DND-41 (cell line): Measurements from ENCODE around the gene CCDC154.

Experiments
- CTCF ChIP-seq: IDR thresholded peaks from 2 replicates; pipeline ENCODE4 v1.5.1; 2012; ENCODE audit warnings: borderline replicate concordance, low read length, moderate library complexity, mild to moderate bottlenecking; ENCODE audit not compliant: poor library complexity, severe bottlenecking; ENCODE audit errors: extremely low read depth
- EZH2 ChIP-seq: IDR thresholded peaks from 3 replicates; pipeline ENCODE4 v1.6.1; 2012; ENCODE audit warnings: borderline replicate concordance, low read depth, mild to moderate bottlenecking, moderate library complexity, low read length, inconsistent platforms; ENCODE audit not compliant: severe bottlenecking

GRCh38 chr16:1428511-1428910, 15.8 kb downstream of the CCDC154 start:
- TF ChIP-seq CTCF (peak; percentile 7), EZH2 (no peak)
